ENCODE results near the gene SEC14L5. TPM values are rescaled to one million over a fixed set of nuclear protein-coding genes. Genes with fewer than 3 reads are reported as not detected.

The SEC14L5 gene
- total RNA-seq, 1 experiment from 2014 or later = 2.3 TPM

DNA sequence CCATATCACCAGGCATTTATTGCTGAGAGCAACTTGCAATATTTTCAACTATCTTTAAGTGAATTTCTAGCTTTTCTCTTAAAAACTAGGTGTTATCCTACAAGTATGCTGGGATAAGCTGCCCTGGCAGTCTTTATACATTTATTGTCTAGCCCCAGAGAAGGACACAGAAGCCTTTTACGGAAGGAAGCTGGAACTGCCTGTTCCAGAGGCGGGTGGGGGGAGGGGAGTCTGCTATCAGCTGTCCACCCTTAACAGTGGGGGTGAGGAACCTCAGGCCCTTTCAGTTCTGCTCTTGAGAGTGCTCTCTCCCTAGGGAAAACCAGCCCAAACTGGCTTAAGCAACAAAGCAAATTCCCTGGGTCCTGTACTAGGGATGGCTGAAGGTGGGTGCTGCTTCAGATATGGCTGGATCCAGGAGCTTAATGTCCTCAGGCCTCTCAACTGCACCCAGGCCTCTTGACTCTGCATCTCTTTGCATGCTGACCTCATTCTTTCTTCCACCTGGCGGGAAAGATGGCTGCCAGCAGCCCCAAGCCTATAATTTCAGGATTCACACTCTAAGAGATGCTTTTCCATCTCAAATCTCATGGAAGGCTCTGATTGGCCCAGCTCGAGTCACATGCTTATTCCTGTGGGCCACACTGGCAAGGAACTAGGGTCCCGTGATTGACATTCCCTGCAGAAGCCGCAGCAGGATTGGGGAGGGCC is 59.0 kb downstream of the SEC14L5 start:
- TF ChIP-seq, protein P1, sequence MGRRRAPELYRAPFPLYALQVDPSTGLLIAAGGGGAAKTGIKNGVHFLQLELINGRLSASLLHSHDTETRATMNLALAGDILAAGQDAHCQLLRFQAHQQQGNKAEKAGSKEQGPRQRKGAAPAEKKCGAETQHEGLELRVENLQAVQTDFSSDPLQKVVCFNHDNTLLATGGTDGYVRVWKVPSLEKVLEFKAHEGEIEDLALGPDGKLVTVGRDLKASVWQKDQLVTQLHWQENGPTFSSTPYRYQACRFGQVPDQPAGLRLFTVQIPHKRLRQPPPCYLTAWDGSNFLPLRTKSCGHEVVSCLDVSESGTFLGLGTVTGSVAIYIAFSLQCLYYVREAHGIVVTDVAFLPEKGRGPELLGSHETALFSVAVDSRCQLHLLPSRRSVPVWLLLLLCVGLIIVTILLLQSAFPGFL (CRISPR knock-in tag; IDR thresholded peaks at IDR 0.05; ENCODE audit: borderline replicate concordance) = no peak
- TF ChIP-seq SMAD3 (CRISPR knock-in tag; IDR thresholded peaks at IDR 0.05; ENCODE audit: borderline replicate concordance) = no peak
- Mint-ChIP-seq H3K36me3 (no peaks in the 10 kb centered on the region), H3K4me3 (no peak overlapping the region), H3K4me1 (no peaks in the 10 kb centered on the region), H3K27me3 (ENCODE audit: low read depth) (no peaks in the 10 kb centered on the region; the same call in 1 of the 2 replicates), H3K9me3 (peaks cover 3% of the 10 kb centered on the region; the same call in 1 of the 2 replicates), H3K27ac (no peak overlapping the region)
- no peak for ATAC-seq
- no peak for DNase-seq (ENCODE audit: low spot score)
- ChIA-PET POLR2A (interaction anchor here (1.0 kb wide), 1 partner anchor 20 kb away, joined by 4 read pairs; no protein-coding TSS in a partner anchor), CTCF (no interaction called here)

DNA sequence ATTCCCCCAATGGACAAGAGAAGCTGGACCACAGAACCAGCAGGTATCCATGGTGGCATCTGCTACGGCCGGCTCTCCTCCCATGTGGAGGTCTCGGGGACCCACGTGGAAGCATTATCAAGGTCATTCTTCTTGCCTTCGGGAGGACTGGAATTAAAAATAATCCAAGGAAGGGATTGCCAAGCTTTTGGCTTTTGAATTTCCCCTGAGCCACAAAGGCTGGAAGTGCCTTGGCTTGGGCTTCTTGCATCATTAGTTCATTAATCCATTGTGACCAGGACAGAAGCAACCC is 59.5 kb downstream of the SEC14L5 start:
- peaks cover 3% of the 10 kb centered on the region; the same call in 1 of the 2 replicates for H3K9me3 Mint-ChIP-seq
- H3K36me3 Mint-ChIP-seq = no peaks in the 10 kb centered on the region
- H3K4me1 Mint-ChIP-seq = no peaks in the 10 kb centered on the region
- H3K4me3 Mint-ChIP-seq = no peak overlapping the region
- CTCF ChIA-PET = no interaction called here
- H3K27ac Mint-ChIP-seq = no peak overlapping the region
- POLR2A ChIA-PET = interaction anchor here (1.0 kb wide), 1 partner anchor 19 kb away, joined by 4 read pairs; no protein-coding TSS in a partner anchor
- ATAC-seq (no peak), DNase-seq (ENCODE audit: low spot score) (no peak)
- no peaks in the 10 kb centered on the region; the same call in 1 of the 2 replicates for H3K27me3 Mint-ChIP-seq (ENCODE audit: low read depth)
- TF ChIP-seq, protein P2, sequence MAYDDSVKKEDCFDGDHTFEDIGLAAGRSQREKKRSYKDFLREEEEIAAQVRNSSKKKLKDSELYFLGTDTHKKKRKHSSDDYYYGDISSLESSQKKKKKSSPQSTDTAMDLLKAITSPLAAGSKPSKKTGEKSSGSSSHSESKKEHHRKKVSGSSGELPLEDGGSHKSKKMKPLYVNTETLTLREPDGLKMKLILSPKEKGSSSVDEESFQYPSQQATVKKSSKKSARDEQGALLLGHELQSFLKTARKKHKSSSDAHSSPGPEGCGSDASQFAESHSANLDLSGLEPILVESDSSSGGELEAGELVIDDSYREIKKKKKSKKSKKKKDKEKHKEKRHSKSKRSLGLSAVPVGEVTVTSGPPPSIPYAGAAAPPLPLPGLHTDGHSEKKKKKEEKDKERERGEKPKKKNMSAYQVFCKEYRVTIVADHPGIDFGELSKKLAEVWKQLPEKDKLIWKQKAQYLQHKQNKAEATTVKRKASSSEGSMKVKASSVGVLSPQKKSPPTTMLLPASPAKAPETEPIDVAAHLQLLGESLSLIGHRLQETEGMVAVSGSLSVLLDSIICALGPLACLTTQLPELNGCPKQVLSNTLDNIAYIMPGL (CRISPR knock-in tag; IDR thresholded peaks at IDR 0.05) = no peak
- TF ChIP-seq, protein P3, sequence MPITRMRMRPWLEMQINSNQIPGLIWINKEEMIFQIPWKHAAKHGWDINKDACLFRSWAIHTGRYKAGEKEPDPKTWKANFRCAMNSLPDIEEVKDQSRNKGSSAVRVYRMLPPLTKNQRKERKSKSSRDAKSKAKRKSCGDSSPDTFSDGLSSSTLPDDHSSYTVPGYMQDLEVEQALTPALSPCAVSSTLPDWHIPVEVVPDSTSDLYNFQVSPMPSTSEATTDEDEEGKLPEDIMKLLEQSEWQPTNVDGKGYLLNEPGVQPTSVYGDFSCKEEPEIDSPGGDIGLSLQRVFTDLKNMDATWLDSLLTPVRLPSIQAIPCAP (CRISPR knock-in tag; IDR thresholded peaks at IDR 0.05) = no peak
- TF ChIP-seq ATF1 (CRISPR knock-in tag; IDR thresholded peaks at IDR 0.05) = no peak

DNA sequence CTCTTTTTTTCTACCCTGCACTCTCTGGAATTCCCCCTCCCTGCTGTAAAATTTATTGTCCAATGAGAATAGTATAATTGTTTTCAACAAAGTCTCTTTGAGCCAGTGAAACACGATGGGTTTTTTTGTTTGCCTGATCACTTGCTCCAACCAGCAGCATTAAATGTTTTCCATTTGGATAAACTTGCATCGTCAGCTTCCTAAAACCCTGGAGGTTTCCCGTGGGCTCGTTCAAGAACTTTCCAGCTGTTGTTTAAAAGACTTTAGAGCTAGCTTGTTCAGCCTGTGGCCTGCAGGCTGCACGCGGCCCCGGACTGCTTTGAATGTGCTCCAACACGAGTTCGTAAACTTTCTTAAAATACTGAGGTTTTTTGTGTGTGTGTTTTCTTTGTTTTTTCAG is 60.7 kb downstream of the SEC14L5 start:
- Mint-ChIP-seq H3K4me3 (no peak overlapping the region), H3K9me3 (peaks cover 3% of the 10 kb centered on the region; the same call in 1 of the 2 replicates), H3K27ac (no peak overlapping the region), H3K4me1 (no peaks in the 10 kb centered on the region), H3K36me3 (no peaks in the 10 kb centered on the region), H3K27me3 (ENCODE audit: low read depth) (no peaks in the 10 kb centered on the region; the same call in 1 of the 2 replicates)
- TF ChIP-seq ZNF232 (CRISPR knock-in tag; IDR thresholded peaks at IDR 0.05) (no peak), GRHL2 (CRISPR knock-in tag; IDR thresholded peaks at IDR 0.05; ENCODE audit: insufficient replicate concordance, severe bottlenecking) (no peak), NR3C1 (CRISPR knock-in tag; conservative IDR thresholded peaks at IDR 0.05; ENCODE audit: low read depth) (no peak), GTF2I (CRISPR knock-in tag; conservative IDR thresholded peaks at IDR 0.05) (no peak), SMAD4 (CRISPR knock-in tag; IDR thresholded peaks at IDR 0.05) (no peak), JUN (CRISPR knock-in tag; IDR thresholded peaks at IDR 0.05) (no peak), ELF4 (CRISPR knock-in tag; IDR thresholded peaks at IDR 0.05; ENCODE audit: low read depth) (no peak), ZBTB21 (CRISPR knock-in tag; IDR thresholded peaks at IDR 0.05; ENCODE audit: borderline replicate concordance) (no peak), TP53 (CRISPR knock-in tag; IDR thresholded peaks at IDR 0.05) (no peak), NR2C2 (CRISPR knock-in tag; IDR thresholded peaks at IDR 0.05) (no peak), FOXK1 (CRISPR knock-in tag; IDR thresholded peaks at IDR 0.05) (no peak), CREB1 (CRISPR knock-in tag; IDR thresholded peaks at IDR 0.05) (no peak), ZNF317 (CRISPR knock-in tag; IDR thresholded peaks at IDR 0.05; ENCODE audit: borderline replicate concordance, low read depth) (no peak), FOXJ3 (CRISPR knock-in tag; IDR thresholded peaks at IDR 0.05; ENCODE audit: borderline replicate concordance) (no peak)
- TF ChIP-seq, protein P4, sequence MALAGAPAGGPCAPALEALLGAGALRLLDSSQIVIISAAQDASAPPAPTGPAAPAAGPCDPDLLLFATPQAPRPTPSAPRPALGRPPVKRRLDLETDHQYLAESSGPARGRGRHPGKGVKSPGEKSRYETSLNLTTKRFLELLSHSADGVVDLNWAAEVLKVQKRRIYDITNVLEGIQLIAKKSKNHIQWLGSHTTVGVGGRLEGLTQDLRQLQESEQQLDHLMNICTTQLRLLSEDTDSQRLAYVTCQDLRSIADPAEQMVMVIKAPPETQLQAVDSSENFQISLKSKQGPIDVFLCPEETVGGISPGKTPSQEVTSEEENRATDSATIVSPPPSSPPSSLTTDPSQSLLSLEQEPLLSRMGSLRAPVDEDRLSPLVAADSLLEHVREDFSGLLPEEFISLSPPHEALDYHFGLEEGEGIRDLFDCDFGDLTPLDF (CRISPR knock-in tag; IDR thresholded peaks at IDR 0.05) = no peak
- TF ChIP-seq, protein P5, sequence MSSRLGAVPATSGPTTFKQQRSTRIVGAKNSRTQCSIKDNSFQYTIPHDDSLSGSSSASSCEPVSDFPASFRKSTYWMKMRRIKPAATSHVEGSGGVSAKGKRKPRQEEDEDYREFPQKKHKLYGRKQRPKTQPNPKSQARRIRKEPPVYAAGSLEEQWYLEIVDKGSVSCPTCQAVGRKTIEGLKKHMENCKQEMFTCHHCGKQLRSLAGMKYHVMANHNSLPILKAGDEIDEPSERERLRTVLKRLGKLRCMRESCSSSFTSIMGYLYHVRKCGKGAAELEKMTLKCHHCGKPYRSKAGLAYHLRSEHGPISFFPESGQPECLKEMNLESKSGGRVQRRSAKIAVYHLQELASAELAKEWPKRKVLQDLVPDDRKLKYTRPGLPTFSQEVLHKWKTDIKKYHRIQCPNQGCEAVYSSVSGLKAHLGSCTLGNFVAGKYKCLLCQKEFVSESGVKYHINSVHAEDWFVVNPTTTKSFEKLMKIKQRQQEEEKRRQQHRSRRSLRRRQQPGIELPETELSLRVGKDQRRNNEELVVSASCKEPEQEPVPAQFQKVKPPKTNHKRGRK (CRISPR knock-in tag; IDR thresholded peaks at IDR 0.05; ENCODE audit: borderline replicate concordance) = no peak
- POLR2A ChIA-PET = no interaction called here
- CTCF ChIA-PET = interaction anchor here (1.0 kb wide), 1 partner anchor 61 kb away, joined by 3 read pairs; the partner anchor contains the start of gene SEC14L5
- DNase-seq (ENCODE audit: low spot score) (no peak), ATAC-seq (no peak)
